Ovary (tissue), 9 donors: ENCODE data around the gene SGO2. TPM values are rescaled to one million over a fixed set of nuclear protein-coding genes. Genes with fewer than 3 reads are reported as not detected.

Source experiments
- DNase-seq, 5 donors: peaks; one replicate each; pipeline ENCODE4 v3.0.0-alpha.2; 2019 to 2020
- H3K27ac ChIP-seq, 2 donors: fragments of 200-600 bp; one replicate each; pipeline versions ENCODE4 v1.5.1 to v1.8.0; 2019 to 2022
- H3K27me3 ChIP-seq: fragments of 200-600 bp; one replicate; pipeline ENCODE4 v1.8.0; 2022
- H3K36me3 ChIP-seq: fragments of 200-600 bp; sonication (generic); one replicate; pipeline ENCODE4 v1.5.1; 2019
- H3K4me1 ChIP-seq: one replicate; pipeline ENCODE4 v1.8.1; 2013; ENCODE audit warnings: mild to moderate bottlenecking, moderate library complexity; ENCODE audit not compliant: insufficient read depth
- H3K4me3 ChIP-seq: fragments of 200-600 bp; sonication (generic); one replicate; pipeline ENCODE4 v1.5.1; 2017
- H3K9me3 ChIP-seq, 2 donors: fragments of 200-600 bp in 1 of 2; sonication (generic) in 1 of 2; one replicate each; pipeline versions ENCODE4 v1.5.1 to v1.8.1; 2013 to 2019; ENCODE audit warnings: mild to moderate bottlenecking in 1 of 2, moderate library complexity in 1 of 2
- EP300 ChIP-seq: sonication (generic); formaldehyde crosslinking; IDR thresholded peaks from one replicate; pipeline ENCODE4 v1.6.1; 2017; ENCODE audit warnings: antibody characterized with exemption
- POLR2A ChIP-seq: fragments of 450-650 bp; IDR thresholded peaks from one replicate; pipeline ENCODE4 v1.6.1; 2017; ENCODE audit warnings: antibody characterized with exemption, mild to moderate bottlenecking, moderate library complexity
- WGBS, 3 donors: extraction: QIAGEN DNeasy Blood & Tissue Kit in 1 of 3; methylation state at CpG; one replicate each; pipeline versions ENCODE4 v1.1.5 to v1.1.7; 2013 to 2017; 5-methylcytosine and 5-hydroxymethylcytosine counted together
- intact Hi-C, 4 donors: fragments of 100-400 bp; cut with DNase I; formaldehyde crosslinking; loops; one replicate each; pipeline versions ENCODE4 v1.11.0 to v1.15.1; 2022 to 2023
- polyA plus RNA-seq, 2 donors: library from polyadenylated mRNA; stranded (reverse); fragments of 200-250 nt in 1 of 2; fragments of 350-450 nt in 1 of 2; fragmentation: Illumina TruSeq in 1 of 2; extraction: RNeasy Lipid Tissue Mini Kit (QIAGEN cat#74804) in 1 of 2; gene quantifications; one replicate each; pipeline ENCODE4 v1.2.3, GENCODE V29; 2013 to 2014
- total RNA-seq, 7 donors: library from RNA; depleted of rRNA in 2 of 7; stranded (reverse); fragments of >200 nt in 2 of 7; fragmentation: NEBNext Ultra II Directional in 3 of 7; extraction: Animal tissue kit (Norgen Biotek cat#: 25700) in 3 of 7; gene quantifications; one replicate each; pipeline versions ENCODE4 v1.1.0 to v1.2.4, GENCODE V29; 2016 to 2023
- TF ChIP-seq, protein P1 (sequence below), 3 donors: fragments of 450-650 bp in 2 of 3; fragments of 200-600 bp in 1 of 3; IDR thresholded peaks; one replicate each; pipeline versions ENCODE4 v1.5.1 to v1.8.0; 2016 to 2022; ENCODE audit warnings: antibody characterized with exemption in 3 of 3, mild to moderate bottlenecking in 1 of 3
- donor health status: DM: no; HTN: no; CAD: no; lungs with moderate emphysema.
- donor health status: DM: no; HTN: no; CAD: no.
- donor health status: Bipolar disorder and iron deficiency.
- donor health status: DM: yes; HTN: yes; CAD: no.
- donor health status: DM: no; HTN: no; CAD: no.
- donor health status: DM: yes; HTN: yes; CAD: no.

SGO2 gene
- total and polyA plus RNA-seq, 9 donors: 1.8 to 4.4 (median 2.7) TPM

- H3K4me1 ChIP-seq: peaks cover 2% of the 10 kb centered on the region
- WGBS, 3 donors: 59% methylated on average over 1 of the region's 1 CpG
Observed at GRCh38 chr2:200593905-200594304, 67.9 kb downstream of the SGO2 start.

GRCh38 chr2:200595913-200596312 lies 69.9 kb downstream of the SGO2 start:
- WGBS, 3 donors: 61 to 65% (median 61%) methylated on average over 3 of the region's 3 CpGs
- Histone ChIP-seq H3K4me1 (no peaks in the 10 kb centered on the region), H3K27ac (no peak overlapping the region)

More at GRCh38 chr2:200593905-200594304, 67.9 kb downstream of the SGO2 start:
- TF ChIP-seq EP300: no peak
- no peak for TF ChIP-seq POLR2A
- TF ChIP-seq, protein P1, sequence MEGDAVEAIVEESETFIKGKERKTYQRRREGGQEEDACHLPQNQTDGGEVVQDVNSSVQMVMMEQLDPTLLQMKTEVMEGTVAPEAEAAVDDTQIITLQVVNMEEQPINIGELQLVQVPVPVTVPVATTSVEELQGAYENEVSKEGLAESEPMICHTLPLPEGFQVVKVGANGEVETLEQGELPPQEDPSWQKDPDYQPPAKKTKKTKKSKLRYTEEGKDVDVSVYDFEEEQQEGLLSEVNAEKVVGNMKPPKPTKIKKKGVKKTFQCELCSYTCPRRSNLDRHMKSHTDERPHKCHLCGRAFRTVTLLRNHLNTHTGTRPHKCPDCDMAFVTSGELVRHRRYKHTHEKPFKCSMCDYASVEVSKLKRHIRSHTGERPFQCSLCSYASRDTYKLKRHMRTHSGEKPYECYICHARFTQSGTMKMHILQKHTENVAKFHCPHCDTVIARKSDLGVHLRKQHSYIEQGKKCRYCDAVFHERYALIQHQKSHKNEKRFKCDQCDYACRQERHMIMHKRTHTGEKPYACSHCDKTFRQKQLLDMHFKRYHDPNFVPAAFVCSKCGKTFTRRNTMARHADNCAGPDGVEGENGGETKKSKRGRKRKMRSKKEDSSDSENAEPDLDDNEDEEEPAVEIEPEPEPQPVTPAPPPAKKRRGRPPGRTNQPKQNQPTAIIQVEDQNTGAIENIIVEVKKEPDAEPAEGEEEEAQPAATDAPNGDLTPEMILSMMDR (IDR thresholded peaks at IDR 0.05): no peak
- Histone ChIP-seq H3K27ac (no peak overlapping the region), H3K27me3 (no peaks in the 10 kb centered on the region), H3K36me3 (no peaks in the 10 kb centered on the region), H3K4me3 (no peak overlapping the region), H3K9me3 (no peaks in the 10 kb centered on the region)
- DNase-seq: no peak
- intact Hi-C loops: loop anchor here in 1 of 4 donors (10.0 kb wide), 1 partner anchor 101 kb away; no protein-coding TSS in a partner anchor

DNA sequence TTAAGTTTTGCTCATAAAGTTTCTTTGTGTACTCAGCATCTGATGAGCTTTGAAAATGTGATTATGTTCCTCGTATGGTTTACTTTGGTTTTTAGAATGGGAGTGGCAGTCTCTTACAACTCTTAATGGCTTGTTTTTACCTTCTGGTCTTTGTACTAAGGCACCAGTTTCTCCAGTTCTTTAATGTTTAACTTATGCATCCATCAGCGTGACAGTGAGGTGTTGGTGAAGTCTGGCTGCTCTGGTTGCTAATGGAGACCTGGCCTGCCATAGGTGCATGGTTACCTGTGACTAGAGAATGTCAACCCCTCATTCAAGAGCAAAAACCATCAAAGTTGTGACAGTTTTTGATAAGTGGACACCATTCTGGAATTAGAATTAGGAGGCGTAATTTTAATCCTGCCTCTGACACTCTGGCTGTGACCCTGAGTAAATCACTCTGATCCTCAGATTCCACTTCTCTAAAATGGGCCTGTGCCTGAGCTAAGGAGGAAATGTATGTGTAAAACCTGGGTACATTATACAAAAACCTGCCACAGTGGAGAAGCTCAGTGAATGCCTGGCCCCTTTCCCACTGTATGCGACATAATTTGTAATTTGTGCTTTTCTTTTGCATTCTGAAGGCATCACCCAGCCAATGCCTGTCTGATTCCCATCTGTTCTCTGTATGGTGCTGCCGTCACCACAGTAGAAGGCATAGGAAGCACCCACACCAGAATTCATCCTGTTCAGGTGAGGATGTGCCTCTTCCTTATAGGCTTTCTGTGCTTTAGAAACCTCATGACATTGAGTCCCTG lies 71.0 kb downstream of the SGO2 start:
- no peak for DNase-seq
- H3K4me1 ChIP-seq: no peaks in the 10 kb centered on the region
- intact Hi-C loops: loop anchor here in 1 of 4 donors (10.0 kb wide), 1 partner anchor 98 kb away; no protein-coding TSS in a partner anchor
- peaks cover 2% of the 10 kb centered on the region for H3K36me3 ChIP-seq
- no peaks in the 10 kb centered on the region for H3K27me3 ChIP-seq
- H3K4me3 ChIP-seq: no peak overlapping the region
- 84 to 90% (median 87%) methylated on average over 5 of the region's 5 CpGs for WGBS, 3 donors
- TF ChIP-seq POLR2A (no peak), EP300 (no peak)
- TF ChIP-seq, protein P1 (IDR thresholded peaks at IDR 0.05): no peak
- no peak overlapping the region for H3K27ac ChIP-seq
- no peaks in the 10 kb centered on the region for H3K9me3 ChIP-seq

More at GRCh38 chr2:200595913-200596312, 69.9 kb downstream of the SGO2 start:
- no peaks in the 10 kb centered on the region for H3K27me3 ChIP-seq
- intact Hi-C loops: loop anchor here in 1 of 4 donors (10.0 kb wide), 1 partner anchor 99 kb away; no protein-coding TSS in a partner anchor
- H3K36me3 ChIP-seq: peaks cover 2% of the 10 kb centered on the region
- TF ChIP-seq, protein P1 (IDR thresholded peaks at IDR 0.05): no peak
- TF ChIP-seq EP300 (no peak), POLR2A (no peak)
- no peaks in the 10 kb centered on the region for H3K9me3 ChIP-seq
- DNase-seq: no peak
- H3K4me3 ChIP-seq: no peak overlapping the region

GRCh38 chr2:200599206-200599605 lies 73.2 kb downstream of the SGO2 start:
- H3K4me1 ChIP-seq: no peaks in the 10 kb centered on the region
- H3K36me3 ChIP-seq: peaks cover 2% of the 10 kb centered on the region
- intact Hi-C loops: loop anchor here in 1 of 4 donors (10.0 kb wide), 1 partner anchor 96 kb away; no protein-coding TSS in a partner anchor
- no peak overlapping the region for H3K4me3 ChIP-seq
- no peak overlapping the region for H3K27ac ChIP-seq
- DNase-seq: no peak
- TF ChIP-seq, protein P1 (IDR thresholded peaks at IDR 0.05): no peak
- TF ChIP-seq EP300 (no peak), POLR2A (no peak)
- 78 to 89% (median 87%) methylated on average over 3 of the region's 3 CpGs for WGBS, 3 donors
- no peaks in the 10 kb centered on the region for H3K9me3 ChIP-seq
- no peaks in the 10 kb centered on the region for H3K27me3 ChIP-seq
